LHCN-M2 (cell line): ENCODE results near the gene PAK1IP1. TPM values are rescaled to one million over a fixed set of nuclear protein-coding genes. Genes with fewer than 3 reads are reported as not detected.
"Not testable (repeated sequence)": the region's sequence is repeated elsewhere in the genome, so short reads cannot be mapped to it uniquely, and the experiment has no call there.

Experiments
- DNase-seq: peaks from one replicate; pipeline ENCODE4 v3.0.0-alpha.2; 2012; ENCODE audit warnings: low read depth
- total RNA-seq: library from RNA; depleted of rRNA; stranded (reverse); fragments of >200 nt; gene quantifications from 2 replicates; pipeline ENCODE4 v1.2.3, GENCODE V29; 2014

PAK1IP1 gene
- total RNA-seq, 1 experiment from 2014 or later = 32.2 TPM

DNA sequence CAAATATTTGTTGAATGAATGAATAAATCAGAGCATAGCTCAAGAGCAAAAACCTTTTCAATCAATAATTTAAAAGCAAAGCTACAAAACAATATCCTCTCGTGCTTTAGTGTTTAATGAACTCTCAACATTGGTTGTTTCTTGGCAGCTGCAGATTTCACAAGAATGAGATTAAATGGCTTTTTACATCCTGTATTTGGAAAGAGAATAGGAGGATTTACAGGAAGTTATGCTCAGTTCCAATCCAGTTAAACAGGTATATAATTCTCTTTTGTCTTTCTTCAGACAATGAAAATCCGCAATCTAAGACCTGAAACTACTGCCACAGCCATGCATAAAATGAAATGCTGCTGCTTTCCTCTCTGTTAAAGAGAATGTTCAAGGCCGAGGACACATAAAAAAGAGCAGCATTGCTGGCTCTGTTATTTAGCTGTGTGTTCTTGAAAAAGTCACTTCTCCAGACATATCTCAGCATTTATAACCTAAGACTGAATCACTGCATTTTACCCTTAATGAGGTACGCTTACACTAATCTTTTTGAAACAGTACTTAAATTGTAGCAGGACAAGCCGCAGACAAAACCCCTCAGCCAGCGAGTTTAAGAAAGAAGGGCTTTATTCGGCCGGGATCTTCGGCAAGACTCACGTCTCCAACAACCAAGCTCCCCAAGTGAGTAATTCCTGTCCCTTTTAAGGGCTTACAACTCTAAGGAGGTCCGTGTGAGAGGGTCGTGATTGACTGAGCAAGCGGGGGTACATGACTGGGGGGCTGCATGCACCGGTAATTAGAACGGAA is 3.9 kb upstream of the PAK1IP1 start:
- DNase-seq = no peak

DNA sequence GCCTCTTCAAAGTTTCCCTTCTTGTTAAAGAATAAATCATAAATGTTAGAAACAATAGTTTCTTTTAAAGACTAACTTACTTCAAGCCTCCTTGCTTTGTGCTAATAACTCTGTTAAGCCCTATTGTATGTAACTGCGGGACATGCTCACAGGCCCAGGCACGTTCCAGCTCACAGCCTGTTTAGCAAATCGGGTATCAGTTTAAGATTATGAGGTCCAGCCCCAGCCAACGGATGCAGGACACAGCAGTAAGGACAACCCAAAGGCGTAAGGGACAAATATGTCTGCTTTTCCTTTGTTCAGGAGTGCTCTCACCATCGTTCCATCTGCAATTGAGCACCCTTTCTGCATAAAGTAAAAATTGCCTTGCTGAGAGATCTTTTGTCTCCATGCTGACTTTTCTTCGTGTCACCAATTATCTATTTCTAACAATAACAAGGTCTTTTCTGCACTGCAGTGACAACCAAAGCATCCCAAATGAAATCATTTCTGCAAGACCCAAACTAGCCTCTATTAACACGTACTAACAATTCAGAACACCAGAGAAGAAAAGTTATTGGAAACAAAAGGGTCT is 1.7 kb upstream of the PAK1IP1 start:
- DNase-seq = no peak

DNA sequence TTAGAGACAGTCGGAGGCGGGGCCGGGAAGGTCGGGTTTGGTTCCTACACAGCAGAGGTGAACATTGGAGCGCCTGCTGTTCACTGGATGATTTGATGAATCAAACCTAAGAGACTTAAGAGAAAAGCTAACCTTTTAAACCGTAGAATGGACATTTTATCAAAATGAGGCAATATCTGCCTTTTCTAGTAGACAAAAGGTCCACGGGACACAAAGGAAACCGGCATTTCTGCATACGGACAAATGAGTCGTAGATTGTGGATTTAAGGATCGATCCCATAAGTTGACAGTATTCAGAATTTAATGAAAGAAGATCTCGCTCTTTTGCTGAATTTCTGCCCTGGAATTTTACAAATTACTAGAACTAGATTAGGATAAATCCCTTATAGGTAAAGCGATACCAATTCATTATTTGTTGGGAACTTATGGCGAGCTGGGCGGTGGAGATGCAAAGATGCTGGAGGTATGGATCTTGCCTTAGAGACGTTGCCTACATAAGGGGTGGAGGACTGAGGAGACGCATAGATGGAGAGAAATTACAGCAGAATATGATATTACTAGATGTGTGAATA is 400 bp downstream of the PAK1IP1 start:
- DNase-seq = no peak

DNA sequence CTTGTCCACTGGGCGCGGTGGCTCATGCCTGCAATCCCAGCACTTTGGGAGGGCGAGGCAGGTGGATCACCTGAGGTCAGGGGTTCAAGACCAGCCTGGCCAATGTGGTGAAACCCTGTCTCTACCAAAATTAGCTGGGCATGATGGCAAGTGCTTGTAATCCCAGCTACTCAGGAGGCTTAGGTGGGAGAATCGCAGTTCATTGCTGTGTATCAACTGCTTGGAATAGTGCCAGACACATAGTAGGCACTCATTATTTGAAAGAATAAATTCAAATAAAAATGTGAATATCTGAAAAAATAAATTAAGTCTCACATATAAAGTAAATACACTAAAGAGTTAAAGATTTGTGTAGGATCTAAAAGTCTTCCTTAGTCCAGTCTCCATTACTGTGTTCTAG is 1.9 kb downstream of the PAK1IP1 start:
- DNase-seq = no peak

DNA sequence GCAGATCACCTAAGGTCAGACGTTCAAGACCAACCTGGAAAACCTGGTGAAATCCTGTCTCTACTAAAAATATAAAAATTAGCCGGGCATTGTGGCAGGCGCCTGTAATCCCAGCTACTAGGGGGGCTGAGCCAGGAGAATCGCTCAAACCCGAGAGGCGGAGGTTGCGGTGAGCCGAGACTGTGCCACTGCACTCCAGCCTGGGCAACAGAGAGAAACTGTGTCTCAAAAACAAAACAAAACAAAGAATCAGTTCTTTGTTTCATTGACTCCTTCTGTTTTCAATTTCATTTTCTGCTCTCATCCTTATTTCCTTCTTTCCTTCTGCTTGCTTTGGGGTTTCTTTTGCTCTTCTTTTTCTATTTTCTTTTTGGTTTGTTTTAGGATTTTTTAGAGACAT is 19.2 kb downstream of the PAK1IP1 start:
- DNase-seq = no peak

DNA sequence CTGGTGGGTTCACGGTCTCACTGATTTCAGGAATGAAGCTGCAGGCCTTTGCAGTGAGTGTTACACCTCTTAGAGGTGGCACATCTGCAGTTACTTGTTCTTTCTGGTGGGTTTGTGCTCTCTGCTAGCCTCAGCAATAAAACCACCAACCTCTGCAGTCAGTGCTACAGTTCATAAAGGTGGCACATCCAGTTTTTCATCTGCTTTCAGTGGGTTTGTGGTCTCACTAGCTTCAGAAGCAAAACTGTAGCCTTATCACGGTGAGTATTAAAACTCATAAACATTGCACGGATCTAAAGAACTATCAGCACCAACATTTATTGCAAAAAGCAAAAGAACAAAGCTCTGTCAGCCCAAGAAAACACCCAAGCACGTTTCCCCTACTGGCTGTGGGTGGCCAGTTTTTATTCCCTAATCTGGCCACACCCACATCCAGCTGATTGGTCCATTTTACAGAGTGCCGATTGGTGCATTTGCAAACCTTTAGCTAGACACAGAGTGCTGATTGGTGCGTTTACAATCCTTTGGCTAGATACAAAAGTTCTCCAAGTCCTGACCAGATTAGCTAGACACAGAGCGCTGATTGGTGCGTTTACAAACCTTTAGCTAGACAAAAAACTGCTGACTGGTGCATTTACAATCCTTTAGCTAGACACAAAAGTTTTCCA is 24.7 kb downstream of the PAK1IP1 start:
- no peak for DNase-seq

DNA sequence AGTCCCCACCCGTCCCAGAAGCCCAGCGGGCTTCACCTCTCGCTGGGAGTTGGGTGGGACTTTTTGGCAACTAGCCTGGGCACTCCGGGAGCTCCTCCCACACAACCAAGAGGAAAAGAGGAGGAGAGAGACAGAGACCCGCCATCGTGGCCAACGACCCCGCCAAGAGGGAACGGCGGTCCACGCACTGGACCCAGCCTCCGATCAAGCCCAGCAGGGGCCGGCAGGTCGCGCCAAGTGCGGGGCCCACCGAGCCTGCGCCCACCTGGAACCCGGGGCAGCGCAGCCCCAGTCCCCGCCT is 25.1 kb downstream of the PAK1IP1 start:
- no peak for DNase-seq

DNA sequence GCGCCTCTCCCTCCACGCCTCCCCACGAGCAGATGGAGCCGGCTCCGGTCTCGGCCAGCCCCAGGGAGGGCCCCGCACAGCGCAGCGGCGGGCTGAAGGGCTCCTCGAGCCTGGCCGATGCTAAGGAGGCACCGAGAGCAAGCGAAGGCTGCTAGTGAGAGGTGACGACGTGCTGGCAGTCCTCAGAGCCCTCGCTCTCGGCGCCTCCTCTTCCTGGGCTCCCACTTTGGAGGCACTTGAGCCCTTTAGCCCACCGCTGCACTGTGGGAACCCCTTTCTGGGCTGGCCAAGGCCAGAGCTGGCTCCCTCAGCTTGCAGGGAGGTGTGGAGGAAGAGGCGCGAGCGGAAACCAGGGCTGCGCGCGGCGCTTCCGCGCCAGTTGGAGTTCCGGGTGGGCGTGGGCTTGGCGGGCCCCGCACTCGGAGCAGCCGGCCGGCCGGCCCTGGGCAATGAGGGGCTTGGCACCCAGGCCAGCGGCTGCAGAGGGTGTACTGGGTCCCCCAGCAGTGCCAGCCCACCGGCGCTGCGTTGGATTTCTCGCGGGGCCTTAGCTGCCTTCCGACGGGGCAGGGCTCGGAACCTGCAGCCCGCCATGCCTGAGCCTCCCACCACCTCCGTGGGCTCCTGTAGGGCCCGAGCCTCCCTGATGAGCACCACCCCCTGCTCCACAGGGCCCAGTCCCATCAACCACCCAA is 25.6 kb downstream of the PAK1IP1 start:
- DNase-seq = no peak

DNA sequence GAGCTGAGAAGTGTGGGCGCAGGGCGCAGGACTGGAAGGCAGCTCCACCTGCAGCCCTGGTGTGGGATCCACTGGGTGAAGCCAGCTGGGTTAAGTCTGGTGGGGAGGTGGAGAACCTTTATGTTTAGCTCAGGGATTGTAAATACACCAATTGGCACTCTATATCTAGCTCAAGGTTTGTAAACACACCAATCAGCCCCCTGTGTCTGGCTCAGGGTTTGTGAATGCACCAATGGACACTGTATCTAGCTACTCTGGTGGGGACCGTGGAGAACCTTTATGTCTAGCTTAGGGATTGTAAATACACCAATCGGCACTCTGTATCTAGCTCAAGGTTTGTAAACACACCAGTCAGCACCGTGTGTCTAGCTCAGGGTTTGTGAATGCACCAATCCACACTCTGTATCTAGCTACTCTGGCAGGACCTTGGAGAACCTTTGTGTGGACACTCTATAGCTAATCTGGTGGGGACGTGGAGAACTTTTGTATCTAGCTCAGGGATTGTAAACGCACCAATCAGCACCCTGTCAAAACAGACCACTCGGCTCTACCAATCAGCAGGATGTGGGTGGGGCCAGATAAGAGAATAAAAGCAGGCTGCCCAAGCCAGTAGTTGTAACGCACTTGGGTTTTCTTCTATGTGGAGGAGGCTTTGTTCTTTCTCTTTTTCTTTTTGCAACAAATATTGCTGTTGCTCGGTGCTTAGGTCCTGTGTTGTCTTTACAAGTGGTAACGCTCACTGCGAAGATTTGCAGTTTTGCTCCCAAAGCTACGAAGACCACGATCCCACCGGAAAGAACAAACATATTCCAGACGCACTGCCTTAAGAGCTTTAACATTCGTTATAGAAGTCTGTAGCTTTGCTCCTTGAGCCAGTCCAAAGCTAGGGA is 26.4 kb downstream of the PAK1IP1 start:
- DNase-seq = not testable (repeated sequence)

DNA sequence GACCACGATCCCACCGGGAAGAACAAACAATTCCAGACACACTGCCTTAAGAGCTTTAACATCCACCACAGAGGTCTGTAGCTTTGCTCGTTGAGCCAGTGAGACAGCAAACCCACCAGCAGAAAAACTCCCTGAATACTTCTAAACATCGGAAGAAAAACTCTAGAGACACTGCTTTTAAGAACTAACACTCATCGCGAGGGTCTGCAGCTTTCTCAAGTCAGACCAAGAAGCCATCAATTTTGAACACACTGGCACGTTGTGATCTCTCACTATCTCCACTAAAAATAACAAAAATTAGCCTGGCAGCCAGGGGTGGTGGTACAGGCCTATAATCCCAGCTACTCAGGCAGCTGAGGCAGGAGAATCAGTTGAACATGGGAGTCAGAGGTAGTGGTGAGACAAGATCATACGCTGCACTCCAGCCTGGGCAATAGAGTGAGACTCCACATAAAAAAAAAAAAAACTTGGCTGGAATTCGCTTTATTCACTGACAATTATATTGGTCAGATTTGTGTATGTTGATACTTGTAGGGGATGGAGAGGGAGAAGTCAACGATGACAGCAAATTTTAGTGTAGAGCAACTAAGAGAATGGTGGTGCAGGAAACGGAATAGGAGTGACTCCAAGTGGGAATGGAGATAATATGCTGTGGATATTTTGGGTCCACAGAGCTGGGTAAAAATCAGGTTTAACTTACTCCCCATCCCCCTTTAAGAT is 27.2 kb downstream of the PAK1IP1 start:
- DNase-seq = no peak

DNA sequence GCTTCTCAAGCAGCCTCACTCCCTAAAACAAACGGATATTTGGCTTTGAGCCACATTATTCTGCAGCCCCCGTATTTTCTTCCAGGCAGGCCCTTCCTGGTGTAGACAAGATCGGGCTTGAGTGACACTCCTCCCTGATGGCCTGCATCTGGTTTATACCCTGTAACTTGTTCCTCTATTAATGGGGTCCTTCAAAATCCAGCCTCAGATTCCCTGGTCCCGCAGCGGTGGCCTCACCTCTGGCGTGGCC is 27.7 kb downstream of the PAK1IP1 start:
- DNase-seq = no peak

DNA sequence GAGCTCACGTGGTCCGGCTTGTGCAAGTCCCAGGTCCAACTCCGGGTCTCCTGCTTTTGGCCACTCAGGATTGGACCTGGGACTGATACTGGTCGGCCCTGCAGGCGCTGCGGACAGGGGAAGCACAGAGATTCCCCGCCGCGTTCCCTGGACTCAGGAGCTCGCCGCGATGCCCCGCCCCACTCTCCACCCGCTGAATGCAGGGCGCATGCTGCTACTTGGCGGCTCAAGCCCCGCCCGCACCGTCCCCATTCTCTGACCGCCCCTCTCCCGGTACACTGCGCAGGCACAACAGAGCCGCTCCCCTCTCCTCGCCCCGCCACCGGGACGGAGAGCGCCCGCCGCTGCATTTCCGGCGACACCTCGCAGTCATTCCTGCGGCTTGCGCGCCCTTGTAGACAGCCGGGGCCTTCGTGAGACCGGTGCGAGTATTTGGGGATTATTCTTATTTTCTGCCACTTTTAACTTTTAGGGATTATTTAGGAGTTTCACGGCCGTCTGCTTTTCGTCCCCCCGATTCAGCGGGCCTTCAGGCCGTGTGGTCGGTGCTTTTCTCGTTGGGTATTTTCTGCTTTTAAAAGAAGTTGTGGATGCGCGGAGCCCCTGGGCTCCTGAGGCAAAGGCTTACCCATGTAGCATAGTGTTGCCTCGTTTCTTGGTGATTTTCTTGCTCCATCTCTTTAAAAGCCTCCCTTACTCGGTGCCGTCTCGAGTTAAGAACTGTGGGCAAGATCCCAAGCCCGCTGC is 28.2 kb downstream of the PAK1IP1 start, which contains the start of gene TMEM14C:
TSS of gene TMEM14C (plus strand) at position 251 of the 747 bp plus-strand sequence. CDS start 1,544 bp downstream, outside the sequence.
- peak; percentile 95 for DNase-seq

DNA sequence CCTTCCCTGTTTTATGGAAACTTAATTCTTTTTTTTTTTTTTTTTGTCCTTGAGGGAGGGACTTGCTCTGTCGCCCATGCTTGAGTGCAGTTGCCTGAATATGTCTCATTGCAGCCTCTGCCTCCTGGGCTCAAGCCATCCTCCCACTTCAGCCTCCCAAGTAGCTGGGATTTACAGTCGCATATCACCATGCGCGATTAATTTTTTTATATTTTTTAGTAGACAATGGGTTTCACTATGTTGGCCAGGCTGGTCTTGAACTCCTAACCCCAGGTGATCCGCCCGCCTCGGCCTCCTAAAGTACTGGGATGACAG is 28.8 kb downstream of the PAK1IP1 start:
- peak; percentile 29 for DNase-seq

DNA sequence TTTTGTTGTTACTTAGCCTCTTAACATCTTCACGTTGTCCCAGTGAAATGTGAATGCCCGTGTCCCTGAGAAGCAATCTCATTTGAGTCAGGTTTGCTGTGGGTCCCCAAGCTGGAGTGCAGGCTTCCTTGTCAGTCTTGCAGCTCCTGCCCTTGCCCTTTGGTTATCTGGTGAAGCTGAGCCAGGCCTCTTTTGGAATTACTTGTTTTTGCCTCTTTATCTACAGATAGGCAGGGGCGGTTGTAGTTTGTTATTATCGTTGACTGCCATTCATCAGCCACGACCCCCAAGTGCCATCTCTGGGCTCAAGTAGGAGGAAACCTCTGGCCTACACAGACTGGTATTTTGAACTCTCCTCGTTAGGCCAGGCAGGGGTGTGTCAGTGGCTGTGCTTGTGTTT is 30.3 kb downstream of the PAK1IP1 start:
- DNase-seq = no peak

DNA sequence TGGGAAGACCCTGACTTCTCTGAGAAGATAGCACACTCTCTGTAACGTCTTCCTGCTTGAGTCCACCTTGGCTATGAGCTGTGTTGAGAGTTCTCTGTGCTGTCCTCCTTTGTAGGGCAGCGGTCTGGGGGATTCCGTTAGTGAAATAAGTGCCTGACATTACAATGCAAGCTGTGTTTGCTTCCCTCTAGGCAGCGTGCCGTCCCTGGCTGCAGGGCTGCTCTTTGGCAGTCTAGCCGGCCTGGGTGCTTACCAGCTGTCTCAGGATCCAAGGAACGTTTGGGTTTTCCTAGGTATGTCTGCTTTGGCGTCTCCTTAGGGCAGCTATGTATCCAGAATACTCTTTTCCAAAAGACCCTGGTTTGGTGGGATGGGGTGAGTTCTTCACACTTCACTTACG is 30.9 kb downstream of the PAK1IP1 start:
- no peak for DNase-seq

DNA sequence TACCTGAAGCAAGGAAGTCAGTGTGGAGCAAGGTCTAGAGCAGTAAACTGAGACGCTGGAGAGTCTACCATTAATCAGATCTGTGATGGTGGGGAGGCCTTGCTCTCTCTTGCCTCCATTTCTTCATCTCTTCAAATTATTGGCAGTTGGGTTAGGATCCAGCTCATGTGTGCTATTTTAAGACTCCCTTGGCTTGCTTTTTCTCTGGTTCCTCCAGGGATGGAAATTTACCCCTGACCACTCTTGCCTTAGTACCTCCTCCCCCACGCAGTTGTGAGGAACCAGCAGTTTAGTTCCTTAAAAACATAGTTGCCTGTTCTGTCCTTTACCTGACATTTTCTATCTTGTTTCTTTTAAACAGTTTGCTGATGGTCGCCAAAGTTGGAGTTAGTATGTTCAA is 35.5 kb downstream of the PAK1IP1 start:
- no peak for DNase-seq

DNA sequence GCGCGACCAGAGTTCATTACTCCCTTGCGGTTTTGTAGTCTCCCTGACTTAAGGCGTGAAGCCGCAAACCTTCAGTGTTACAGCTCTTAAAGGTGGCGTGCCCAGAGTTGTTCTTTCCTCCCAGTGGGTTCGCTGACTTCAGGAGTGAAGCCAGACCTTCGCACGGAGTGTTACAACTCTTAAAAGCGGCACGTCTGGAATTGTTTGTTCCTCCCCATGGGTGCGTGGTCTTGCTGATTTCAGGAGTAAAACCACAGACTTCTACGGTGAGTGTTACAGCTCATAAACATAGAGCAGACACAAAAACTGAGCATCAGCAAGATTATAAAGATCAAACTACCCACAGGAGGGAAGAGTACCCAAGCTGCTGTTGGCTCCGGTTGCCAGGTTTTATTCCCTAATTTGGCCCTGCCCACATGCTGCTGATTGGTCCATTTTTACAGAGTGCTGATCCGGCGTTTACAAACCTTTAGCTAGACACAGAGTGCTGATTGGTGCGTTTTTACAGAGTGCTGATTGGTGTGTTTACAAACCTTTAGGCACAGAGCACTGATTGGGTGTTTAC is 38.5 kb downstream of the PAK1IP1 start:
- no peak for DNase-seq

DNA sequence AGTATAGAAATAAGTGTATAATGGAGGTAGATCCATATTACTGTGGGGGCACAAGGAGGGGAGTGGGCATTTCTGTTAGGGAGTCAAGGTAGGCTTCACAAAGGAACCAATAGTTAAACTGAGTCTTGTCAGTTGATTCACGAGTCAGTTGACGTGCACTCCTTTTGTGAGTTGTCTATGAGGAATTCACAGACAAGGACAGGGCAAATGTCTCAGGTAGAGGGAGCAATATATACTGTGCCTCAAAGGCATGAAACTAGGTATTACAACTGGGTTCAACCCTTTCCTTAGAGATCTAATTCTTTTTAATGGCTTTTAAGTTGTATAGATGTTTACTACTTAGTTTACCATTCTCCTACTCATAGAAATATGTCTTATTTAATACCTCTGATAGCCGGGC is 39.1 kb downstream of the PAK1IP1 start:
- no peak for DNase-seq

DNA sequence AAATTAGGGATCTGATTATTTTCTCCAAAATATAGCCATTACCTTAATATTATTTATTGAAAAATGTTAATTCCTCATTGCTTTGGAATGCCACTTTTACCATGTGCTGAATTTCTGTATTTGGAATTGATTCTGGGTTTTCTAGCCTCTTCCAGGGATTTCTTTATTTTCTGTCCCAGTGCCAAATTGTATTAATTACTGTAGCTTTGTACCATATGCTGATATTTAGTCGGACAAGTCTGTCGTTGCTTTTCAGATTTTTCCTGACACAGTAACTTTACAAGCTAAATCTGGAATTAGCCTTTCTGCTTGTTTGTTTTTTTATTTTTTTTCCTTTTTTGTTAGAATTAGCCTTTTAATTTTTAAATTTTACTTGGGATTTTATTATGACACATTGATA is 42.0 kb downstream of the PAK1IP1 start:
- DNase-seq = no peak

DNA sequence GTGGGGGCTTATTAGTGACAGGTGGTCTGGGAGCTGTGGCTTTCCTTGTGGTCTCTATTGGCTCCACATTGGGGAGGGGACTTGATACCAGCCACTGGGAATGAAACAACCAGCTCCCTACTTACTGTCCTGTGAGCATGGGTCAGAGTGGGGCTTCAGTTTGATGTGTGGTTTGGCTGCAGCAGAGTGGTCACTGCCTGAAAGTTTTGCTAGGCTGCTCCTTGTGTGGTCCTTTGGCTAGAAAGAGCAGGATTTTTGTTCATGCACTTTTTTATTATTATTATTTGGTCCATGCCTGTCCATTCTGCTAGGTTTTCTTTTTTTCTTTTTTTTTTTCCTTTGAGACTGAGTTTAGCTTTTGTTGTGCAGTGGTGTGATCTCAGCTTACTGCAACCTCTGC is 45.3 kb downstream of the PAK1IP1 start:
- DNase-seq = no peak
